ENCODE results near the gene SLC38A9.
A peak's percentile ranks its signal among the peaks of the same experiment; 100 is the strongest.

SLC38A9 gene

GRCh38 chr5:55629815-55630214, 82.3 kb downstream of the SLC38A9 start:
- H3K4me1 Mint-ChIP-seq, result peaks cover 15% of the 10 kb centered on the region
- TF ChIP-seq CTCF (IDR thresholded peaks at IDR 0.05), result no peak
- no peaks in the 10 kb centered on the region for H3K27me3 Mint-ChIP-seq (ENCODE audit: low read depth, poor library complexity)
- no peak for DNase-seq
- no peaks in the 10 kb centered on the region for H3K9me3 Mint-ChIP-seq
- H3K27ac Mint-ChIP-seq, result no peak overlapping the region
- H3K36me3 Mint-ChIP-seq (ENCODE audit: low read depth), result peaks cover 29% of the 10 kb centered on the region
- no peak overlapping the region for H3K4me3 Mint-ChIP-seq

GRCh38 chr5:55626790-55627189, 85.3 kb downstream of the SLC38A9 start:
- no peak for DNase-seq
- TF ChIP-seq CTCF (IDR thresholded peaks at IDR 0.05), result no peak
- Mint-ChIP-seq H3K36me3 (ENCODE audit: low read depth) (peaks cover 19% of the 10 kb centered on the region), H3K4me1 (peaks cover 15% of the 10 kb centered on the region), H3K4me3 (no peak overlapping the region), H3K27ac (no peak overlapping the region), H3K9me3 (no peaks in the 10 kb centered on the region), H3K27me3 (ENCODE audit: low read depth, poor library complexity) (no peaks in the 10 kb centered on the region)

DNA sequence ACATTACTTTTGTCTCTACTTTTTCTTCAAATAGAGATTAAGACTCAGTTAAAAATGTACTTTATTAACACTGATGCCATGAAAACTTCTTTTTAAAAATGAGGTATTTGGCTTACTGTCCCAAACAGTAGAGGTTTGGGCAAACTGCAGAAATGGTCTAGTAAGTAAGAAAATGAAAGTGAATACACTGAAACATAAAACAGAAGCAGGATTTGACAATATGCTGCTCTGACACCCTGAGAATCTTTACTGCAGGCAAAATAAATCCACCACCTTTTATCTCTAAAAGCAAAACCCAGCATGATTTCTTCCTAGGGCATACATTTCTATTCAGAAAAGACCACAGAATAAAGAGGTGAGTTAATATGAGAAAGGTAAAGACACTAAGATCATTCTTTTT, 86.2 kb downstream of the SLC38A9 start:
- DNase-seq, result no peak
- Mint-ChIP-seq H3K27me3 (ENCODE audit: low read depth, poor library complexity) (no peaks in the 10 kb centered on the region), H3K36me3 (ENCODE audit: low read depth) (peaks cover 16% of the 10 kb centered on the region), H3K9me3 (no peaks in the 10 kb centered on the region), H3K4me1 (peaks cover 21% of the 10 kb centered on the region), H3K27ac (peak overlapping the region; percentile 84), H3K4me3 (no peak overlapping the region)
- no peak for TF ChIP-seq CTCF (IDR thresholded peaks at IDR 0.05)

GRCh38 chr5:55625589-55625909, 86.6 kb downstream of the SLC38A9 start:
- DNase-seq, result no peak
- Mint-ChIP-seq H3K27me3 (ENCODE audit: low read depth, poor library complexity) (no peaks in the 10 kb centered on the region), H3K36me3 (ENCODE audit: low read depth) (peaks cover 16% of the 10 kb centered on the region), H3K9me3 (no peaks in the 10 kb centered on the region), H3K27ac (peak overlapping the region; percentile 84), H3K4me3 (no peak overlapping the region), H3K4me1 (peaks cover 25% of the 10 kb centered on the region)
- TF ChIP-seq CTCF (IDR thresholded peaks at IDR 0.05), result no peak

DNA sequence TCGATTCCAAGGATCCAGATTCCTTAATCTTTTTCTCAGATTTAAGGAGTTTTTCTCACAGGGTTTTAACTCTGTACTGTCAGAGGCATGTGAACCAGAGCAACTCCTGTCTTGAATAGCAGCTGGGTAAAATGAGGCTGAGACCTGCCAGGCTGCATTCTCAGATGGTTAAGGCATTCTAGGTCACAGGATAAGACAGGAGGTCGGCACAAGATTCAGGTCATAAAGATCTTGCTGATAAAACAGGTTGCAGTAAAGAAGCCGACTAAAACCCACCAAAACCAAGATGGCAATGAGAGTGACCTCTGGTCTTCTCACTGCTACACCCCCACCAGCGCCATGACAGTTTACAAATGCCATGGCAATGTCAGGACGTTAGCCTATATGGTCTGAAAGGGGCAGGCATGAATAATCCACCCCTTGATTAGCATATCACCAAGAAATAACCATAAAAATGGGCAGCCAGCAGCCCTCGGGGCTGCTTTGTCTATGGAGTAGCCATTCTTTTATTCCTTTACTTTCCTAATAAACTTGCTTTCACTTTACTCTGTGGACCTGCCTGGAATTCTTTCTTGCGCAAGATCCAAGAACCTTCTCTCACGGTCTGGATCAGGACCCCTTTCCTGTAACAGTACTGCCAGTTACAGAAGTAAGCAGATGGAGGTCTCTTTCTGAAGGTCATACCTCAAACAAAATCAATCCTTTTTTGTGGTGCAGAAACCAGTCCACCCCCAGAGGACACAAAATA, 87.1 kb downstream of the SLC38A9 start:
- Mint-ChIP-seq H3K4me3 (no peak overlapping the region), H3K9me3 (no peaks in the 10 kb centered on the region), H3K27ac (no peak overlapping the region), H3K27me3 (ENCODE audit: low read depth, poor library complexity) (no peaks in the 10 kb centered on the region), H3K4me1 (peaks cover 29% of the 10 kb centered on the region), H3K36me3 (ENCODE audit: low read depth) (peaks cover 13% of the 10 kb centered on the region)
- no peak for TF ChIP-seq CTCF (IDR thresholded peaks at IDR 0.05)
- no peak for DNase-seq

GRCh38 chr5:55623789-55624188, 88.3 kb downstream of the SLC38A9 start:
- no peaks in the 10 kb centered on the region for H3K27me3 Mint-ChIP-seq (ENCODE audit: low read depth, poor library complexity)
- H3K27ac Mint-ChIP-seq, result no peak overlapping the region
- H3K36me3 Mint-ChIP-seq (ENCODE audit: low read depth), result peaks cover 9% of the 10 kb centered on the region
- no peak for TF ChIP-seq CTCF (IDR thresholded peaks at IDR 0.05)
- H3K4me3 Mint-ChIP-seq, result no peak overlapping the region
- no peak for DNase-seq
- peaks cover 29% of the 10 kb centered on the region for H3K4me1 Mint-ChIP-seq
- no peaks in the 10 kb centered on the region for H3K9me3 Mint-ChIP-seq

All from nephron progenitor cell (in vitro differentiated cells).